Measurements from ENCODE around the gene PRRC2C.

PRRC2C gene

GRCh38 chr1:171581226-171581625, 95.9 kb downstream of the PRRC2C start:
- H3K9me3 ChIP-seq (ENCODE audit: control insufficient read depth in 1 of 2, low read length in 2 of 2): no peaks in the 10 kb centered on the region
- H3K9ac ChIP-seq (ENCODE audit: low read depth in 1 of 2, low read length in 2 of 2): no peak overlapping the region
- no peak overlapping the region for H3K27ac ChIP-seq (ENCODE audit: low read depth, low read length)
- peaks cover 55 to 87% of the 10 kb centered on the region in 2 donors for H3K36me3 ChIP-seq (ENCODE audit: control insufficient read depth in 1 of 2, insufficient read depth in 2 of 2, low read length in 2 of 2)
- H3K27me3 ChIP-seq (ENCODE audit: control insufficient read depth in 1 of 2, insufficient read depth in 2 of 2, low read length in 2 of 2): no peaks in the 10 kb centered on the region
- H3K4me1 ChIP-seq (ENCODE audit: control insufficient read depth in 1 of 2, insufficient read depth in 2 of 2, low read length in 2 of 2): no peaks in the 10 kb centered on the region
- H3K4me3 ChIP-seq (ENCODE audit: low read depth in 1 of 2, low read length in 2 of 2): no peak overlapping the region

- H3K9me3 ChIP-seq (ENCODE audit: control insufficient read depth in 1 of 2, low read length in 2 of 2): no peaks in the 10 kb centered on the region
- H3K9ac ChIP-seq (ENCODE audit: low read depth in 1 of 2, low read length in 2 of 2): no peak overlapping the region
- H3K36me3 ChIP-seq (ENCODE audit: control insufficient read depth in 1 of 2, insufficient read depth in 2 of 2, low read length in 2 of 2): peaks cover 52 to 86% of the 10 kb centered on the region in 2 donors
- H3K4me1 ChIP-seq (ENCODE audit: control insufficient read depth in 1 of 2, insufficient read depth in 2 of 2, low read length in 2 of 2): no peaks in the 10 kb centered on the region
- no peak overlapping the region for H3K27ac ChIP-seq (ENCODE audit: low read depth, low read length)
- H3K4me3 ChIP-seq (ENCODE audit: low read depth in 1 of 2, low read length in 2 of 2): no peak overlapping the region
- H3K27me3 ChIP-seq (ENCODE audit: control insufficient read depth in 1 of 2, insufficient read depth in 2 of 2, low read length in 2 of 2): no peaks in the 10 kb centered on the region
These were observed 96.4 kb downstream of the PRRC2C start for GRCh38 chr1:171581766-171582165.

GRCh38 chr1:171582589-171582988, 97.3 kb downstream of the PRRC2C start:
- H3K27ac ChIP-seq (ENCODE audit: low read depth, low read length): no peak overlapping the region
- H3K36me3 ChIP-seq (ENCODE audit: control insufficient read depth in 1 of 2, insufficient read depth in 2 of 2, low read length in 2 of 2): peaks cover 48 to 86% of the 10 kb centered on the region in 2 donors
- H3K9ac ChIP-seq (ENCODE audit: low read depth in 1 of 2, low read length in 2 of 2): no peak overlapping the region
- H3K9me3 ChIP-seq (ENCODE audit: control insufficient read depth in 1 of 2, low read length in 2 of 2): no peaks in the 10 kb centered on the region
- H3K27me3 ChIP-seq (ENCODE audit: control insufficient read depth in 1 of 2, insufficient read depth in 2 of 2, low read length in 2 of 2): no peaks in the 10 kb centered on the region
- no peak overlapping the region for H3K4me3 ChIP-seq (ENCODE audit: low read depth in 1 of 2, low read length in 2 of 2)
- H3K4me1 ChIP-seq (ENCODE audit: control insufficient read depth in 1 of 2, insufficient read depth in 2 of 2, low read length in 2 of 2): no peaks in the 10 kb centered on the region

- Histone ChIP-seq H3K36me3 (ENCODE audit: control insufficient read depth in 1 of 2, insufficient read depth in 2 of 2, low read length in 2 of 2) (peaks cover 43 to 84% of the 10 kb centered on the region in 2 donors), H3K4me1 (ENCODE audit: control insufficient read depth in 1 of 2, insufficient read depth in 2 of 2, low read length in 2 of 2) (no peaks in the 10 kb centered on the region), H3K27me3 (ENCODE audit: control insufficient read depth in 1 of 2, insufficient read depth in 2 of 2, low read length in 2 of 2) (no peaks in the 10 kb centered on the region), H3K9me3 (ENCODE audit: control insufficient read depth in 1 of 2, low read length in 2 of 2) (no peaks in the 10 kb centered on the region), H3K4me3 (ENCODE audit: low read depth in 1 of 2, low read length in 2 of 2) (no peak overlapping the region), H3K27ac (ENCODE audit: low read depth, low read length) (no peak overlapping the region), H3K9ac (ENCODE audit: low read depth in 1 of 2, low read length in 2 of 2) (no peak overlapping the region)
These were observed 98.4 kb downstream of the PRRC2C start for GRCh38 chr1:171583591-171584201.

GRCh38 chr1:171585715-171586114, 100.4 kb downstream of the PRRC2C start:
- no peaks in the 10 kb centered on the region for H3K9me3 ChIP-seq (ENCODE audit: control insufficient read depth in 1 of 2, low read length in 2 of 2)
- H3K36me3 ChIP-seq (ENCODE audit: control insufficient read depth in 1 of 2, insufficient read depth in 2 of 2, low read length in 2 of 2): peaks cover 36 to 83% of the 10 kb centered on the region in 2 donors
- H3K4me1 ChIP-seq (ENCODE audit: control insufficient read depth in 1 of 2, insufficient read depth in 2 of 2, low read length in 2 of 2): no peaks in the 10 kb centered on the region
- no peaks in the 10 kb centered on the region for H3K27me3 ChIP-seq (ENCODE audit: control insufficient read depth in 1 of 2, insufficient read depth in 2 of 2, low read length in 2 of 2)
- no peak overlapping the region for H3K27ac ChIP-seq (ENCODE audit: low read depth, low read length)
- H3K9ac ChIP-seq (ENCODE audit: low read depth in 1 of 2, low read length in 2 of 2): no peak overlapping the region
- H3K4me3 ChIP-seq (ENCODE audit: low read depth in 1 of 2, low read length in 2 of 2): no peak overlapping the region

GRCh38 chr1:171588230-171588629, 102.9 kb downstream of the PRRC2C start:
- no peaks in the 10 kb centered on the region for H3K27me3 ChIP-seq (ENCODE audit: control insufficient read depth in 1 of 2, insufficient read depth in 2 of 2, low read length in 2 of 2)
- peaks cover 27 to 84% of the 10 kb centered on the region in 2 donors for H3K36me3 ChIP-seq (ENCODE audit: control insufficient read depth in 1 of 2, insufficient read depth in 2 of 2, low read length in 2 of 2)
- no peak overlapping the region for H3K9ac ChIP-seq (ENCODE audit: low read depth in 1 of 2, low read length in 2 of 2)
- no peaks in the 10 kb centered on the region for H3K4me1 ChIP-seq (ENCODE audit: control insufficient read depth in 1 of 2, insufficient read depth in 2 of 2, low read length in 2 of 2)
- H3K9me3 ChIP-seq (ENCODE audit: control insufficient read depth in 1 of 2, low read length in 2 of 2): no peaks in the 10 kb centered on the region
- no peak overlapping the region for H3K4me3 ChIP-seq (ENCODE audit: low read depth in 1 of 2, low read length in 2 of 2)
- no peak overlapping the region for H3K27ac ChIP-seq (ENCODE audit: low read depth, low read length)

GRCh38 chr1:171590022-171590421, 104.7 kb downstream of the PRRC2C start:
- Histone ChIP-seq H3K4me1 (ENCODE audit: control insufficient read depth in 1 of 2, insufficient read depth in 2 of 2, low read length in 2 of 2) (no peaks in the 10 kb centered on the region), H3K4me3 (ENCODE audit: low read depth in 1 of 2, low read length in 2 of 2) (no peak overlapping the region), H3K27me3 (ENCODE audit: control insufficient read depth in 1 of 2, insufficient read depth in 2 of 2, low read length in 2 of 2) (no peaks in the 10 kb centered on the region), H3K27ac (ENCODE audit: low read depth, low read length) (no peak overlapping the region), H3K36me3 (ENCODE audit: control insufficient read depth in 1 of 2, insufficient read depth in 2 of 2, low read length in 2 of 2) (peaks cover 32 to 76% of the 10 kb centered on the region in 2 donors), H3K9me3 (ENCODE audit: control insufficient read depth in 1 of 2, low read length in 2 of 2) (no peaks in the 10 kb centered on the region), H3K9ac (ENCODE audit: low read depth in 1 of 2, low read length in 2 of 2) (no peak overlapping the region)

GRCh38 chr1:171595324-171595723, 110.0 kb downstream of the PRRC2C start:
- no peak overlapping the region for H3K9ac ChIP-seq (ENCODE audit: low read depth in 1 of 2, low read length in 2 of 2)
- no peak overlapping the region for H3K4me3 ChIP-seq (ENCODE audit: low read depth in 1 of 2, low read length in 2 of 2)
- peaks cover 17 to 35% of the 10 kb centered on the region in 2 donors for H3K36me3 ChIP-seq (ENCODE audit: control insufficient read depth in 1 of 2, insufficient read depth in 2 of 2, low read length in 2 of 2)
- no peak overlapping the region for H3K27ac ChIP-seq (ENCODE audit: low read depth, low read length)
- H3K9me3 ChIP-seq (ENCODE audit: control insufficient read depth in 1 of 2, low read length in 2 of 2): no peaks in the 10 kb centered on the region
- no peaks in the 10 kb centered on the region for H3K27me3 ChIP-seq (ENCODE audit: control insufficient read depth in 1 of 2, insufficient read depth in 2 of 2, low read length in 2 of 2)
- H3K4me1 ChIP-seq (ENCODE audit: control insufficient read depth in 1 of 2, insufficient read depth in 2 of 2, low read length in 2 of 2): no peaks in the 10 kb centered on the region

GRCh38 chr1:171596119-171596518, 110.8 kb downstream of the PRRC2C start:
- H3K9ac ChIP-seq (ENCODE audit: low read depth in 1 of 2, low read length in 2 of 2): no peak overlapping the region
- no peaks in the 10 kb centered on the region for H3K4me1 ChIP-seq (ENCODE audit: control insufficient read depth in 1 of 2, insufficient read depth in 2 of 2, low read length in 2 of 2)
- no peaks in the 10 kb centered on the region for H3K9me3 ChIP-seq (ENCODE audit: control insufficient read depth in 1 of 2, low read length in 2 of 2)
- no peaks in the 10 kb centered on the region for H3K27me3 ChIP-seq (ENCODE audit: control insufficient read depth in 1 of 2, insufficient read depth in 2 of 2, low read length in 2 of 2)
- H3K36me3 ChIP-seq (ENCODE audit: control insufficient read depth in 1 of 2, insufficient read depth in 2 of 2, low read length in 2 of 2): peaks cover 17 to 28% of the 10 kb centered on the region in 2 donors
- H3K4me3 ChIP-seq (ENCODE audit: low read depth in 1 of 2, low read length in 2 of 2): no peak overlapping the region
- H3K27ac ChIP-seq (ENCODE audit: low read depth, low read length): no peak overlapping the region

GRCh38 chr1:171596705-171597104, 111.4 kb downstream of the PRRC2C start:
- H3K9ac ChIP-seq (ENCODE audit: low read depth in 1 of 2, low read length in 2 of 2): no peak overlapping the region
- H3K9me3 ChIP-seq (ENCODE audit: control insufficient read depth in 1 of 2, low read length in 2 of 2): no peaks in the 10 kb centered on the region
- H3K36me3 ChIP-seq (ENCODE audit: control insufficient read depth in 1 of 2, insufficient read depth in 2 of 2, low read length in 2 of 2): peaks cover 17 to 22% of the 10 kb centered on the region in 2 donors
- no peak overlapping the region for H3K4me3 ChIP-seq (ENCODE audit: low read depth in 1 of 2, low read length in 2 of 2)
- no peak overlapping the region for H3K27ac ChIP-seq (ENCODE audit: low read depth, low read length)
- no peaks in the 10 kb centered on the region for H3K4me1 ChIP-seq (ENCODE audit: control insufficient read depth in 1 of 2, insufficient read depth in 2 of 2, low read length in 2 of 2)
- no peaks in the 10 kb centered on the region for H3K27me3 ChIP-seq (ENCODE audit: control insufficient read depth in 1 of 2, insufficient read depth in 2 of 2, low read length in 2 of 2)

Measured in duodenal mucosa (tissue), 2 donors.